ENCODE results near the gene EFR3B.

DNA sequence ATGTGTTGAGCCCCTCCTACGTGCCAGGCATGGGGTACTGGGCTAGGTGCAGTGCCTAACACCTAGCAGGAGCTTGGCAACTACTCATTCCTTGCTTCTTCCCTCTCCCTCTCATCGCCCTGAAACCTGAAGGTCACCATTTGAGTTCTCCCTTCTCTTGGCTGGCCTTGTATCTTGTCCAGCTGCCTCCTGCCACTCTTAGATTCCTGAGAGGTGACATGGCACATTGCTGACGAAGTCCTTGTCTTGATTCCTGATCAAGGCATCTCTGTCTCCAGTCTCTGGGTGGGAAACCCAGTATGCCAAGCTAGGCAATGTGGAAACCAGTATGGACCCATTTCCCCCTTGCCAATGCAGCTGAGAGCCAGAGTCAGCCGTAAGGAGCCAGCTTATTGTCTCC is 9.0 kb upstream of the EFR3B start:
- TF ChIP-seq, protein P1, sequence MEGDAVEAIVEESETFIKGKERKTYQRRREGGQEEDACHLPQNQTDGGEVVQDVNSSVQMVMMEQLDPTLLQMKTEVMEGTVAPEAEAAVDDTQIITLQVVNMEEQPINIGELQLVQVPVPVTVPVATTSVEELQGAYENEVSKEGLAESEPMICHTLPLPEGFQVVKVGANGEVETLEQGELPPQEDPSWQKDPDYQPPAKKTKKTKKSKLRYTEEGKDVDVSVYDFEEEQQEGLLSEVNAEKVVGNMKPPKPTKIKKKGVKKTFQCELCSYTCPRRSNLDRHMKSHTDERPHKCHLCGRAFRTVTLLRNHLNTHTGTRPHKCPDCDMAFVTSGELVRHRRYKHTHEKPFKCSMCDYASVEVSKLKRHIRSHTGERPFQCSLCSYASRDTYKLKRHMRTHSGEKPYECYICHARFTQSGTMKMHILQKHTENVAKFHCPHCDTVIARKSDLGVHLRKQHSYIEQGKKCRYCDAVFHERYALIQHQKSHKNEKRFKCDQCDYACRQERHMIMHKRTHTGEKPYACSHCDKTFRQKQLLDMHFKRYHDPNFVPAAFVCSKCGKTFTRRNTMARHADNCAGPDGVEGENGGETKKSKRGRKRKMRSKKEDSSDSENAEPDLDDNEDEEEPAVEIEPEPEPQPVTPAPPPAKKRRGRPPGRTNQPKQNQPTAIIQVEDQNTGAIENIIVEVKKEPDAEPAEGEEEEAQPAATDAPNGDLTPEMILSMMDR (IDR thresholded peaks at IDR 0.05): no peak
- TF ChIP-seq POLR2A (IDR thresholded peaks at IDR 0.05): no peak
